Neural cell (in vitro differentiated cells): ENCODE results near the gene RAP1B. TPM values are rescaled to one million over a fixed set of nuclear protein-coding genes. Genes with fewer than 3 reads are reported as not detected.
"Not testable (repeated sequence)": the region's sequence is repeated elsewhere in the genome, so short reads cannot be mapped to it uniquely, and the experiment has no call there.

ENCODE experiments used
- H2AFZ ChIP-seq: fragments of 200-600, 300-800 bp; sonication (generic), shearing (Covaris generic); 2 replicates; pipeline ENCODE4 v1.6.0; 2014; ENCODE audit warnings: low read depth, mild to moderate bottlenecking, antibody characterized with exemption, low read length, moderate library complexity
- H3F3A ChIP-seq: fragments of 200-600 bp; shearing (Covaris generic); 2 replicates; pipeline ENCODE4 v1.6.1; 2016; ENCODE audit warnings: mild to moderate bottlenecking, moderate library complexity, mixed read lengths, antibody characterized with exemption, low read length; ENCODE audit not compliant: insufficient read depth, poor library complexity, severe bottlenecking
- H3K27ac ChIP-seq: fragments of 200-600, 300-800 bp; sonication (generic), shearing (Covaris generic); 2 replicates; pipeline ENCODE4 v1.5.1; 2014; ENCODE audit warnings: mild to moderate bottlenecking, low read length, moderate library complexity
- H3K27me3 ChIP-seq: fragments of 300-800, 200-600 bp; sonication (generic), shearing (Covaris generic); 2 replicates; pipeline ENCODE4 v1.6.0; 2014; ENCODE audit warnings: mild to moderate bottlenecking, low read depth, low read length, moderate library complexity; ENCODE audit not compliant: insufficient read depth
- H3K36me3 ChIP-seq: fragments of 300-800, 200-600 bp; sonication (generic), shearing (Covaris generic); 2 replicates; pipeline ENCODE4 v1.5.1; 2014; ENCODE audit warnings: mild to moderate bottlenecking, antibody characterized with exemption, low read length, moderate library complexity; ENCODE audit not compliant: insufficient read depth
- H3K4me2 ChIP-seq: fragments of 300-800, 200-600 bp; sonication (generic), shearing (Covaris generic); 2 replicates; pipeline ENCODE4 v1.6.0; 2014; ENCODE audit warnings: mild to moderate bottlenecking, low read length
- H3K4me3 ChIP-seq: fragments of 300-800, 200-600 bp; sonication (generic), shearing (Covaris generic); 2 replicates; pipeline ENCODE4 v1.5.1; 2014; ENCODE audit warnings: mild to moderate bottlenecking, low read length, moderate library complexity
- H3K79me2 ChIP-seq: fragments of 200-600 bp; shearing (Covaris generic); replicated peaks from 2 replicates; pipeline ENCODE4 v1.6.0; 2014; ENCODE audit warnings: mild to moderate bottlenecking, low read length, moderate library complexity; ENCODE audit not compliant: insufficient read depth
- H3K9ac ChIP-seq: fragments of 300-800, 200-600 bp; sonication (generic), shearing (Covaris generic); 2 replicates; pipeline ENCODE4 v1.6.1; 2016; ENCODE audit warnings: mild to moderate bottlenecking, low read length, mixed read lengths
- H3K9me2 ChIP-seq: fragments of 200-600 bp; shearing (Covaris generic); 2 replicates; pipeline ENCODE4 v1.6.1; 2016; ENCODE audit warnings: mild to moderate bottlenecking, low read length, mixed read lengths; ENCODE audit not compliant: insufficient read depth
- H3K9me3 ChIP-seq: fragments of 200-600, 300-800 bp; sonication (generic), shearing (Covaris generic); 2 replicates; pipeline ENCODE4 v1.6.1; 2016; ENCODE audit warnings: mild to moderate bottlenecking, mixed run types, low read length, moderate library complexity, mixed read lengths
- H4K20me1 ChIP-seq: fragments of 200-600 bp; shearing (Covaris generic); 2 replicates; pipeline ENCODE4 v1.6.1; 2016; ENCODE audit warnings: mild to moderate bottlenecking, mixed run types; ENCODE audit not compliant: insufficient read depth
- EP300 ChIP-seq: fragments of 450-650 bp; conservative IDR thresholded peaks from 2 replicates; pipeline ENCODE4 v1.6.1; 2014; ENCODE audit warnings: antibody characterized with exemption, mild to moderate bottlenecking, moderate library complexity; ENCODE audit not compliant: poor library complexity, severe bottlenecking
- EZH2 ChIP-seq: fragments of 200-600, 300-800 bp; shearing (Covaris generic), sonication (generic); IDR thresholded peaks from 2 replicates; pipeline ENCODE4 v1.6.1; 2014; ENCODE audit warnings: antibody characterized with exemption, low read length, borderline replicate concordance, mild to moderate bottlenecking; ENCODE audit not compliant: insufficient read depth, poor library complexity, severe bottlenecking
- MXI1 ChIP-seq: fragments of 450-650 bp; conservative IDR thresholded peaks from 2 replicates; pipeline ENCODE4 v1.6.1; 2014; ENCODE audit warnings: antibody characterized with exemption, mild to moderate bottlenecking; ENCODE audit not compliant: poor library complexity, severe bottlenecking
- POLR2AphosphoS5 ChIP-seq: IDR thresholded peaks from 2 replicates; pipeline ENCODE4 v1.6.1; 2012
- RAD21 ChIP-seq: fragments of 450-650 bp; conservative IDR thresholded peaks from 2 replicates; pipeline ENCODE4 v1.6.1; 2014; ENCODE audit warnings: antibody characterized with exemption, mild to moderate bottlenecking, moderate library complexity
- SMC3 ChIP-seq: fragments of 450-650 bp; conservative IDR thresholded peaks from 2 replicates; pipeline ENCODE4 v1.6.1; 2014; ENCODE audit warnings: antibody characterized with exemption, mild to moderate bottlenecking, moderate library complexity; ENCODE audit not compliant: poor library complexity
- TAF1 ChIP-seq: IDR thresholded peaks from 2 replicates; pipeline ENCODE4 v1.6.1; 2012; ENCODE audit warnings: low read depth
- polyA plus RNA-seq: library from polyadenylated mRNA; depleted of rRNA; stranded (reverse); fragments of >200 nt; gene quantifications from 2 replicates; pipeline ENCODE4 v1.2.3, GENCODE V29; 2014
- TF ChIP-seq, protein P1 (sequence below): fragments of 450-650 bp; IDR thresholded peaks from 2 replicates; pipeline ENCODE4 v1.5.1; 2014; ENCODE audit warnings: antibody characterized with exemption, mild to moderate bottlenecking, moderate library complexity; ENCODE audit not compliant: poor library complexity, severe bottlenecking
- TF ChIP-seq, protein P2 (sequence below): IDR thresholded peaks from 2 replicates; pipeline ENCODE4 v1.6.1; 2012; ENCODE audit warnings: borderline replicate concordance

The RAP1B gene
- polyA plus RNA-seq, 1 donor from 2014 or later: 209 TPM

DNA sequence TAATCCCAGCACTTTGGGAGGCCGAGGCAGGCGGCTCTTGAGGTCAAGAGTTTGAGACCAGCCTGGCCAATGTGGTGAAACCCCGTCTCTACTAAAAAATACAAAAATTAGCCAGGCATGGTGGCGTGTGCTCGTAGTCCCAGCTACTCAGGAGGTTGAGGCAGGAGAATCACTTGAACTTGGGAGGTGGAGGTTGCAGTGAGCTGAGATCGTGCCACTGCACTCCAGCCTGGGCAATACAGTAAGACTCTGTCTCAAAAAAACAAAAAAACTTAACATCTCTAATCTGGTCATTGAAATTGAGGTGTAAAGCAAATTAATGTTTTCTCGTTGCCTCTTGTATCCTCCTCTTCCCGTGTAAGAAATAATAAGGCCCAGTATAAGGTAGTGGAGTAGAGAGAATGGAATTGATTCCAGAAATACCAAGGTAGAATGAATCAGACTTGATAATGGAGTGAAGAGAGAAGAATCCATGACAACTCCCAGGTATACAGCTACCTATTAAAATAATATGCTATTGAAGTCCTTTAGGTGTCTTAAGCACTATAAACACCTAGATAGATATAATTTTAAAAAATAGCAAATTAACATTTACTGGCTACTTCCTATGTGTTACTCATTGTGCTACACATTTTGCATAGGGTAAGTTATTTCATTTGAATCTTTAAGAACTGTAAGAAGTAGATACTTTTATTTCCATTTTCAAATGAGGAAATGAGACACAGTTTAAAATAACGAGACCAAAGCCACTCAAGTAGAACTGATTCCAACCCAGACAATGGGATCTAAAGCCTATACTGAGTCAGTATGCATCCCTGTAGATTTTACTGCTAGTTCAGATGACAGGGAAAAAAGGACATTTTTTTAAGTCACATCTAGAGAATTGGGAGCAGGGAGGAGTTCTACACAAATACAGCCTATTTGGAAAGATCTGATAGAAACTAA lies 23.2 kb downstream of the RAP1B start:
- no peak overlapping the region for H3K27ac ChIP-seq
- no peak overlapping the region for H3K4me3 ChIP-seq
- H3K36me3 ChIP-seq: no peaks in the 10 kb centered on the region
- peaks cover 27% of the 10 kb centered on the region for H3K79me2 ChIP-seq
- no peaks in the 10 kb centered on the region for H3K9me2 ChIP-seq
- H2AFZ ChIP-seq: no peak overlapping the region
- no peaks in the 10 kb centered on the region for H3K27me3 ChIP-seq
- no peak for TF ChIP-seq RAD21
- TF ChIP-seq SMC3: no peak
- TF ChIP-seq, protein P1, sequence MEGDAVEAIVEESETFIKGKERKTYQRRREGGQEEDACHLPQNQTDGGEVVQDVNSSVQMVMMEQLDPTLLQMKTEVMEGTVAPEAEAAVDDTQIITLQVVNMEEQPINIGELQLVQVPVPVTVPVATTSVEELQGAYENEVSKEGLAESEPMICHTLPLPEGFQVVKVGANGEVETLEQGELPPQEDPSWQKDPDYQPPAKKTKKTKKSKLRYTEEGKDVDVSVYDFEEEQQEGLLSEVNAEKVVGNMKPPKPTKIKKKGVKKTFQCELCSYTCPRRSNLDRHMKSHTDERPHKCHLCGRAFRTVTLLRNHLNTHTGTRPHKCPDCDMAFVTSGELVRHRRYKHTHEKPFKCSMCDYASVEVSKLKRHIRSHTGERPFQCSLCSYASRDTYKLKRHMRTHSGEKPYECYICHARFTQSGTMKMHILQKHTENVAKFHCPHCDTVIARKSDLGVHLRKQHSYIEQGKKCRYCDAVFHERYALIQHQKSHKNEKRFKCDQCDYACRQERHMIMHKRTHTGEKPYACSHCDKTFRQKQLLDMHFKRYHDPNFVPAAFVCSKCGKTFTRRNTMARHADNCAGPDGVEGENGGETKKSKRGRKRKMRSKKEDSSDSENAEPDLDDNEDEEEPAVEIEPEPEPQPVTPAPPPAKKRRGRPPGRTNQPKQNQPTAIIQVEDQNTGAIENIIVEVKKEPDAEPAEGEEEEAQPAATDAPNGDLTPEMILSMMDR: no peak
- H3F3A ChIP-seq: no peaks in the 10 kb centered on the region
- no peak overlapping the region for H3K9ac ChIP-seq
- no peaks in the 10 kb centered on the region for H3K9me3 ChIP-seq
- no peak overlapping the region for H3K4me2 ChIP-seq
- no peaks in the 10 kb centered on the region for H4K20me1 ChIP-seq

DNA sequence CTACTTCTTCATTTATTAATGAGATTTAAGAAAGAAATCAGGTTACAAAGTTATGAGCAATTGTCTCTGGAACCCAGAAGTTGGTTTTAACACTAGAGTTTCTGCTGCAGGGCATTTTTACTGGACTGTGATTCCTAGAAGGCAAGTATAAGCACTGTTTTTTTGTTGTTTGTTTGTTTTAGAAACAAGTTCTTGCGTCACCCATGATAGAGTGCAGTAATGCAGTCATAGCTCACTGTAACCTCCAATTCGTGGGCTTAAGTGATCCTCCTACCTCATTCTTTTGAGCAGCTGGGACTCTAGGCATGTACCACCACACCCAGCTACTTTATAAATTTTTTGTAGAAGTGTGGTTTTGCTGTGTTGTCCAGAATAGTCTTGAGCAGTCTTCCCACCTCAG lies 25.6 kb downstream of the RAP1B start:
- no peak overlapping the region for H3K9ac ChIP-seq
- no peaks in the 10 kb centered on the region for H3K36me3 ChIP-seq
- peaks cover 35% of the 10 kb centered on the region for H3K79me2 ChIP-seq
- H3K27me3 ChIP-seq: no peaks in the 10 kb centered on the region
- H4K20me1 ChIP-seq: no peaks in the 10 kb centered on the region
- H3K4me3 ChIP-seq: no peak overlapping the region
- no peaks in the 10 kb centered on the region for H3F3A ChIP-seq
- H2AFZ ChIP-seq: no peak overlapping the region
- H3K9me2 ChIP-seq: no peaks in the 10 kb centered on the region
- H3K4me2 ChIP-seq: no peak overlapping the region
- H3K9me3 ChIP-seq: no peaks in the 10 kb centered on the region
- no peak for TF ChIP-seq EZH2
- TF ChIP-seq EP300: no peak
- H3K27ac ChIP-seq: no peak overlapping the region

DNA sequence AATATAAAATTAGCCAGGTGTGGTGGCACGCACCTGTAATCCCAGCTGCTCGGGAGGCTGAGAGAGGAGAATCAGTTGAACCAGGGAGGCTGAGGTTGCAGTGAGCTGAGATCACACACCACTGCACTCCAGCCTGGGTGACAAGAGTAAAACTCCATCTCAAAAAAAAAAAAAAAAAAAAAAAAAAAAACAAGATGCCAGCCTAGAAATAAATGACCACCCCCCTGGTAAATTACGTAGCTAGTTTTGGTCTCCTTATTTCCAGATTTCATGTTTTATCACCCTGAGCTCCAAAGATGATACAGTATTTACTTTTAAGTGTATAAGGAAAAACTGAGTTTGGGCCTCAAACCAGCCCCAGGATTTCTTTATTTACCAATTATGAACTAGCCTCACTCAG lies 26.7 kb downstream of the RAP1B start:
- peaks cover 35% of the 10 kb centered on the region for H3K79me2 ChIP-seq
- not testable (repeated sequence) for H3K27ac ChIP-seq, H3K36me3 ChIP-seq, H2AFZ ChIP-seq, H3K9me2 ChIP-seq, H3K4me3 ChIP-seq, H3K4me2 ChIP-seq, H3K9ac ChIP-seq, H4K20me1 ChIP-seq, H3K9me3 ChIP-seq, H3K27me3 ChIP-seq, H3F3A ChIP-seq

DNA sequence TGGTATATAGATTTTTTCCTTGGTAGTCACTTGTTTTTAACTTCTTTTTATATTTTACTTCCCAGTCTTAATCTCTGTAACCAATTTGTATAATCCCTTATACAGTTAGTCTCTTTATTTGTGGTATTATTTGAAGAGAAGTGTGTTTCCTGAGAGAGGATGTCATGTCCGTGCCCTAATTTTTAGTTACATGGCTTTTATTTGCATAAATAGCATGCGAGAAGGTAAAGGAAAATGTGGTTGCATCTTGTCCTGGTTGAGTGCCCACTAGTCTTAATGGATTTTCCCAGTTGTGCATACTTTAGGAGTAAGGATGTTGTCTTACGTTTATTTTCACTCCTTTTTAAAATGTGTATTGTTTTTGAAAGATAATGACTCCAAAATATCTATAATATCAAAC lies 27.5 kb downstream of the RAP1B start:
- no peak overlapping the region for H3K4me2 ChIP-seq
- no peak overlapping the region for H3K27ac ChIP-seq
- H3K9me2 ChIP-seq: no peaks in the 10 kb centered on the region
- H3K9me3 ChIP-seq: no peaks in the 10 kb centered on the region
- peaks cover 38% of the 10 kb centered on the region for H3K79me2 ChIP-seq
- H3K4me3 ChIP-seq: no peak overlapping the region
- no peaks in the 10 kb centered on the region for H3K36me3 ChIP-seq
- TF ChIP-seq MXI1 (no peak), EP300 (no peak), SMC3 (no peak), RAD21 (no peak), EZH2 (no peak), TAF1 (no peak), POLR2AphosphoS5 (no peak)
- TF ChIP-seq, protein P2, sequence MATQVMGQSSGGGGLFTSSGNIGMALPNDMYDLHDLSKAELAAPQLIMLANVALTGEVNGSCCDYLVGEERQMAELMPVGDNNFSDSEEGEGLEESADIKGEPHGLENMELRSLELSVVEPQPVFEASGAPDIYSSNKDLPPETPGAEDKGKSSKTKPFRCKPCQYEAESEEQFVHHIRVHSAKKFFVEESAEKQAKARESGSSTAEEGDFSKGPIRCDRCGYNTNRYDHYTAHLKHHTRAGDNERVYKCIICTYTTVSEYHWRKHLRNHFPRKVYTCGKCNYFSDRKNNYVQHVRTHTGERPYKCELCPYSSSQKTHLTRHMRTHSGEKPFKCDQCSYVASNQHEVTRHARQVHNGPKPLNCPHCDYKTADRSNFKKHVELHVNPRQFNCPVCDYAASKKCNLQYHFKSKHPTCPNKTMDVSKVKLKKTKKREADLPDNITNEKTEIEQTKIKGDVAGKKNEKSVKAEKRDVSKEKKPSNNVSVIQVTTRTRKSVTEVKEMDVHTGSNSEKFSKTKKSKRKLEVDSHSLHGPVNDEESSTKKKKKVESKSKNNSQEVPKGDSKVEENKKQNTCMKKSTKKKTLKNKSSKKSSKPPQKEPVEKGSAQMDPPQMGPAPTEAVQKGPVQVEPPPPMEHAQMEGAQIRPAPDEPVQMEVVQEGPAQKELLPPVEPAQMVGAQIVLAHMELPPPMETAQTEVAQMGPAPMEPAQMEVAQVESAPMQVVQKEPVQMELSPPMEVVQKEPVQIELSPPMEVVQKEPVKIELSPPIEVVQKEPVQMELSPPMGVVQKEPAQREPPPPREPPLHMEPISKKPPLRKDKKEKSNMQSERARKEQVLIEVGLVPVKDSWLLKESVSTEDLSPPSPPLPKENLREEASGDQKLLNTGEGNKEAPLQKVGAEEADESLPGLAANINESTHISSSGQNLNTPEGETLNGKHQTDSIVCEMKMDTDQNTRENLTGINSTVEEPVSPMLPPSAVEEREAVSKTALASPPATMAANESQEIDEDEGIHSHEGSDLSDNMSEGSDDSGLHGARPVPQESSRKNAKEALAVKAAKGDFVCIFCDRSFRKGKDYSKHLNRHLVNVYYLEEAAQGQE: no peak
- TF ChIP-seq, protein P1: no peak
- no peaks in the 10 kb centered on the region for H4K20me1 ChIP-seq
- no peaks in the 10 kb centered on the region for H3K27me3 ChIP-seq
- H2AFZ ChIP-seq: no peak overlapping the region
- H3K9ac ChIP-seq: no peak overlapping the region
- H3F3A ChIP-seq: no peaks in the 10 kb centered on the region
